Naive B cell (primary cell): ENCODE measurements around the gene STBD1. TPM values are rescaled to one million over a fixed set of nuclear protein-coding genes. Genes with fewer than 3 reads are reported as not detected.
"Not testable (repeated sequence)": the region's sequence is repeated elsewhere in the genome, so short reads cannot be mapped to it uniquely, and the experiment has no call there.

Experiments used
- ATAC-seq, 2 donors: fragments of 150-1000 bp; cut with Tn5 transposase; 2 replicates each; pipeline ENCODE4 v1.10.0; 2021; ENCODE audit warnings: low read depth in 2 of 2, mild to moderate bottlenecking in 2 of 2, moderate library complexity in 2 of 2
- DNase-seq: peaks from one replicate; pipeline ENCODE4 v3.0.0; 2022
- H3K27ac Mint-ChIP-seq, 6 donors: one replicate each; pipeline ENCODE4 v1.8.0; 2020 to 2022; ENCODE audit warnings: mild to moderate bottlenecking in 6 of 6, mixed read lengths in 6 of 6, moderate library complexity in 5 of 6, inconsistent platforms in 2 of 6
- H3K27me3 Mint-ChIP-seq, 3 donors: one replicate each; pipeline ENCODE4 v1.8.0; 2021 to 2022; ENCODE audit warnings: mixed read lengths in 3 of 3, mild to moderate bottlenecking in 1 of 3
- H3K36me3 Mint-ChIP-seq, 2 donors: one replicate each; pipeline ENCODE4 v1.8.0; 2020 to 2022; ENCODE audit warnings: mixed read lengths in 2 of 2, inconsistent platforms in 1 of 2, mild to moderate bottlenecking in 1 of 2
- H3K4me1 Mint-ChIP-seq, 3 donors: one replicate each; pipeline ENCODE4 v1.8.0; 2020 to 2022; ENCODE audit warnings: mixed read lengths in 3 of 3, inconsistent platforms in 1 of 3, mild to moderate bottlenecking in 1 of 3, moderate library complexity in 1 of 3
- H3K4me3 Mint-ChIP-seq, 8 donors: one replicate each; pipeline ENCODE4 v1.8.0; 2020 to 2022; ENCODE audit warnings: mild to moderate bottlenecking in 8 of 8, mixed read lengths in 8 of 8, moderate library complexity in 8 of 8, inconsistent platforms in 2 of 8
- H3K9me3 Mint-ChIP-seq, 7 donors: one replicate each; pipeline ENCODE4 v1.8.0; 2020 to 2022; ENCODE audit warnings: mixed read lengths in 7 of 7, mild to moderate bottlenecking in 5 of 7, inconsistent platforms in 2 of 7, moderate library complexity in 1 of 7
- polyA plus RNA-seq, 6 donors: library from polyadenylated mRNA; unstranded; fragments of 300-500 nt; fragmentation: Illumina TruSeq; gene quantifications; one replicate each; pipeline ENCODE4 v1.2.3, GENCODE V29; 2021; ENCODE audit warnings: low read depth in 6 of 6

Gene STBD1
- polyA plus RNA-seq, 6 donors from 2014 or later, result not detected

DNA sequence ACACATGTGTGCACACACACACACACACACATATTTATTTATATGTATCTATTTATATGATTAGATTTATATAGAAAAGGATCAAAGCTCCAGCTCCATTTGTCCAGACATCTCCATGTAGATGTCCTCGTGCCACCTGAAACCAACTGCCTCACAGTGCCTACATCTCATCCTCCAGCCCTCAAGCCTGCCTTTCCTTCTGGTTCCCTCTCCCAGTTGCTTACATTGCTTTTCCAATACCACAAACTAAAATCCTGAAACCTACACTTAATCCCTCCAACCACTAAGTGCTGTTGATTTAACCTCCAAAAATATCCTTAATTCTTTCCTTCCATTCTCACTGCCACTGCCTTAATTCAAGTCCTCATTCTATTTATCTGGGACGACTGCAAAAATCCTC, 51.4 kb downstream of the STBD1 start:
- peaks cover 20 to 48% (median 37%) of the 10 kb centered on the region in 7 donors for H3K9me3 Mint-ChIP-seq
- H3K27me3 Mint-ChIP-seq, result peaks cover 3 to 13% (median 9%) of the 10 kb centered on the region in 3 donors
- peaks cover 0 to 3% (median 0%) of the 10 kb centered on the region in 3 donors for H3K4me1 Mint-ChIP-seq
- H3K4me3 Mint-ChIP-seq, result no peak overlapping the region
- H3K36me3 Mint-ChIP-seq, result peaks cover 7 to 15% of the 10 kb centered on the region in 2 donors
- ATAC-seq (no peak), DNase-seq (no peak)
- H3K27ac Mint-ChIP-seq, result no peak overlapping the region

GRCh38 chr4:76359881-76360466, 53.4 kb downstream of the STBD1 start:
- H3K9me3 Mint-ChIP-seq, result peaks cover 20 to 48% (median 35%) of the 10 kb centered on the region in 7 donors

More at GRCh38 chr4:76359881-76360466, 53.4 kb downstream of the STBD1 start:
- H3K4me1 Mint-ChIP-seq, H3K4me3 Mint-ChIP-seq, ATAC-seq, DNase-seq, H3K27ac Mint-ChIP-seq: not testable (repeated sequence)
- peaks cover 0 to 24% (median 19%) of the 10 kb centered on the region in 3 donors for H3K27me3 Mint-ChIP-seq
- H3K36me3 Mint-ChIP-seq, result peaks cover 7 to 15% of the 10 kb centered on the region in 2 donors

Other genes with a start within 250 kb of the STBD1 start
- gene ART3, start 232.0 kb upstream of the STBD1 start, polyA plus RNA-seq, result not detected
- 10 to 100 TPM; 23.9 to 43.5 (median 37.3) TPM for gene NUP54, start 158.3 kb upstream of the STBD1 start, polyA plus RNA-seq
- 10 to 100 TPM in 5 of 6 donors, 1 to 10 TPM in 1; 8.7 to 17.2 (median 15.6) TPM for gene SCARB2, start 92.9 kb upstream of the STBD1 start, polyA plus RNA-seq
- under 1 TPM in 2 of 6 donors, not detected in 4; 0.31 to 0.60 TPM for gene FAM47E, start 55.0 kb upstream of the STBD1 start, polyA plus RNA-seq
- gene CCDC158, start 114.4 kb downstream of the STBD1 start, polyA plus RNA-seq, result not detected
- under 1 TPM in 3 of 6 donors, not detected in 3; 0.40 to 0.95 (median 0.69) TPM for gene SHROOM3, start 128.5 kb downstream of the STBD1 start, polyA plus RNA-seq